B cell (primary cell): ENCODE data around the gene MATN3.

Experiments
- EZH2 ChIP-seq: IDR thresholded peaks from 2 replicates; pipeline ENCODE4 v1.6.1; 2012; ENCODE audit warnings: borderline replicate concordance, low read depth, mild to moderate bottlenecking, moderate library complexity, low read length; ENCODE audit not compliant: insufficient read depth, poor library complexity, severe bottlenecking
- TF ChIP-seq, protein P1 (sequence below): fragments of 200-600 bp; IDR thresholded peaks from one replicate; pipeline ENCODE4 v1.8.0; 2022; ENCODE audit warnings: antibody characterized with exemption, mild to moderate bottlenecking

- TF ChIP-seq, protein P1, sequence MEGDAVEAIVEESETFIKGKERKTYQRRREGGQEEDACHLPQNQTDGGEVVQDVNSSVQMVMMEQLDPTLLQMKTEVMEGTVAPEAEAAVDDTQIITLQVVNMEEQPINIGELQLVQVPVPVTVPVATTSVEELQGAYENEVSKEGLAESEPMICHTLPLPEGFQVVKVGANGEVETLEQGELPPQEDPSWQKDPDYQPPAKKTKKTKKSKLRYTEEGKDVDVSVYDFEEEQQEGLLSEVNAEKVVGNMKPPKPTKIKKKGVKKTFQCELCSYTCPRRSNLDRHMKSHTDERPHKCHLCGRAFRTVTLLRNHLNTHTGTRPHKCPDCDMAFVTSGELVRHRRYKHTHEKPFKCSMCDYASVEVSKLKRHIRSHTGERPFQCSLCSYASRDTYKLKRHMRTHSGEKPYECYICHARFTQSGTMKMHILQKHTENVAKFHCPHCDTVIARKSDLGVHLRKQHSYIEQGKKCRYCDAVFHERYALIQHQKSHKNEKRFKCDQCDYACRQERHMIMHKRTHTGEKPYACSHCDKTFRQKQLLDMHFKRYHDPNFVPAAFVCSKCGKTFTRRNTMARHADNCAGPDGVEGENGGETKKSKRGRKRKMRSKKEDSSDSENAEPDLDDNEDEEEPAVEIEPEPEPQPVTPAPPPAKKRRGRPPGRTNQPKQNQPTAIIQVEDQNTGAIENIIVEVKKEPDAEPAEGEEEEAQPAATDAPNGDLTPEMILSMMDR: no peak
- no peak for TF ChIP-seq EZH2
Observed at GRCh38 chr2:20034821-20035220, 22.4 kb upstream of the MATN3 start.
